Measurements from ENCODE around the gene NKTR. TPM values are rescaled to one million over a fixed set of nuclear protein-coding genes. Genes with fewer than 3 reads are reported as not detected.

NKTR gene
- total RNA-seq, 2 experiments from 2014 or later = 90.2 to 154 TPM

DNA sequence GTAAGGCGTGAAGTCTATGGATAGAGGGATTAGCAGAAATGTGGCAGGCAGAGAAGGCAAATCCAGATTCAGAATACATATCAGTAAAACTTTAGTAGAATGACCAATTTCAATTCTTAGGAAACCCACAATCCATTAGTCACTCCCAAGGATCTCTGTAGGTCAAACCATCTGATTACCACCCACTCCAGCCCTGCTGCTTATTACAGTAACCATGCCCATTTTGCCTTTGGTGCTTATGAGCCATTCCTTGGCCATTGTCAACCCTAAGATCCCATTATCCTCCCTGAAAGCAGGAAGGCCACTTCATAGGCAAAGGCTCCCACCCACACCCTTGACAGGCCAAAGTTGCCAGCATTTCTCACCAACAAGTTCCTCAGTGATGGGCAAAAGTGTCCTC lies 79.8 kb downstream of the NKTR start:
- CTCF ChIA-PET (ENCODE audit: unreplicated experiment) = no interaction called here
- Histone ChIP-seq H3K9me2 (ENCODE audit: insufficient read depth, low read length) (no peaks in the 10 kb centered on the region), H3K4me1 (ENCODE audit: insufficient read depth, low read length, poor library complexity, severe bottlenecking) (no peaks in the 10 kb centered on the region), H3K27ac (ENCODE audit: low read depth, low read length, poor library complexity, severe bottlenecking) (no peak overlapping the region), H3K4me2 (ENCODE audit: low read length) (no peak overlapping the region), H3K4me3 (ENCODE audit: low read depth, low read length, poor library complexity, severe bottlenecking) (no peak overlapping the region), H2AFZ (ENCODE audit: low read length) (no peak overlapping the region), H4K20me1 (ENCODE audit: insufficient read depth, low read length) (no peaks in the 10 kb centered on the region), H3K79me2 (ENCODE audit: insufficient read depth, low read depth, low read length) (no peaks in the 10 kb centered on the region), H3K9me3 (ENCODE audit: low read length) (no peaks in the 10 kb centered on the region), H3K36me3 (ENCODE audit: insufficient read depth, low read length) (no peaks in the 10 kb centered on the region)
- no peak for DNase-seq (ENCODE audit: low spot score)
- no TSS peak for BruUV-seq (replicated peaks)
- intact Hi-C loops (cut with micrococcal nuclease; ENCODE audit: unreplicated experiment) = no loop called here
- TF ChIP-seq CTCF (conservative IDR thresholded peaks at IDR 0.05; ENCODE audit: low read length) = no peak
- TF ChIP-seq EZH2phosphoT487 (IDR thresholded peaks at IDR 0.05; ENCODE audit: borderline replicate concordance, low read depth, low read length) = no peak
- POLR2A ChIA-PET = no interaction called here

GRCh38 chr3:42680806-42681205 lies 80.3 kb downstream of the NKTR start:
- Histone ChIP-seq H3K4me3 (ENCODE audit: low read depth, low read length, poor library complexity, severe bottlenecking) (no peak overlapping the region), H3K27ac (ENCODE audit: low read depth, low read length, poor library complexity, severe bottlenecking) (no peak overlapping the region), H3K36me3 (ENCODE audit: insufficient read depth, low read length) (no peaks in the 10 kb centered on the region), H3K9me3 (ENCODE audit: low read length) (no peaks in the 10 kb centered on the region), H2AFZ (ENCODE audit: low read length) (no peak overlapping the region), H3K4me2 (ENCODE audit: low read length) (no peak overlapping the region), H4K20me1 (ENCODE audit: insufficient read depth, low read length) (no peaks in the 10 kb centered on the region), H3K4me1 (ENCODE audit: insufficient read depth, low read length, poor library complexity, severe bottlenecking) (no peaks in the 10 kb centered on the region), H3K79me2 (ENCODE audit: insufficient read depth, low read depth, low read length) (no peaks in the 10 kb centered on the region), H3K9me2 (ENCODE audit: insufficient read depth, low read length) (no peaks in the 10 kb centered on the region)
- no peak for DNase-seq (ENCODE audit: low spot score)
- TF ChIP-seq EZH2phosphoT487 (IDR thresholded peaks at IDR 0.05; ENCODE audit: borderline replicate concordance, low read depth, low read length) (no peak), CTCF (conservative IDR thresholded peaks at IDR 0.05; ENCODE audit: low read length) (no peak)
- intact Hi-C loops (cut with micrococcal nuclease; ENCODE audit: unreplicated experiment) = no loop called here
- no TSS peak for BruUV-seq (replicated peaks)
- ChIA-PET CTCF (ENCODE audit: unreplicated experiment) (no interaction called here), POLR2A (no interaction called here)

- H3K36me3 ChIP-seq (ENCODE audit: insufficient read depth, low read length) = no peaks in the 10 kb centered on the region
- BruUV-seq (replicated peaks) = no TSS peak
- H3K9me2 ChIP-seq (ENCODE audit: insufficient read depth, low read length) = no peaks in the 10 kb centered on the region
- H2AFZ ChIP-seq (ENCODE audit: low read length) = no peak overlapping the region
- intact Hi-C loops (cut with micrococcal nuclease; ENCODE audit: unreplicated experiment) = no loop called here
- no peaks in the 10 kb centered on the region for H3K4me1 ChIP-seq (ENCODE audit: insufficient read depth, low read length, poor library complexity, severe bottlenecking)
- no peaks in the 10 kb centered on the region for H3K9me3 ChIP-seq (ENCODE audit: low read length)
- H3K79me2 ChIP-seq (ENCODE audit: insufficient read depth, low read depth, low read length) = no peaks in the 10 kb centered on the region
- H3K4me2 ChIP-seq (ENCODE audit: low read length) = no peak overlapping the region
- DNase-seq (ENCODE audit: low spot score) = no peak
- no peak overlapping the region for H3K4me3 ChIP-seq (ENCODE audit: low read depth, low read length, poor library complexity, severe bottlenecking)
- CTCF ChIA-PET (ENCODE audit: unreplicated experiment) = no interaction called here
- no peaks in the 10 kb centered on the region for H4K20me1 ChIP-seq (ENCODE audit: insufficient read depth, low read length)
- H3K27ac ChIP-seq (ENCODE audit: low read depth, low read length, poor library complexity, severe bottlenecking) = no peak overlapping the region
- POLR2A ChIA-PET = no interaction called here
- TF ChIP-seq EZH2phosphoT487 (IDR thresholded peaks at IDR 0.05; ENCODE audit: borderline replicate concordance, low read depth, low read length) (no peak), CTCF (conservative IDR thresholded peaks at IDR 0.05; ENCODE audit: low read length) (no peak)
Observed at GRCh38 chr3:42681361-42682038, 81.0 kb downstream of the NKTR start.
